Ammon's horn (tissue), 1 donor: Measurements from ENCODE around the gene TRABD2B.
"Not testable (repeated sequence)": the region's sequence is repeated elsewhere in the genome, so short reads cannot be mapped to it uniquely, and the experiment has no call there.

ENCODE experiments used
- DNase-seq: peaks from one replicate; pipeline ENCODE4 v3.0.0-alpha.2; 2016; ENCODE audit warnings: low spot score

TRABD2B gene

DNA sequence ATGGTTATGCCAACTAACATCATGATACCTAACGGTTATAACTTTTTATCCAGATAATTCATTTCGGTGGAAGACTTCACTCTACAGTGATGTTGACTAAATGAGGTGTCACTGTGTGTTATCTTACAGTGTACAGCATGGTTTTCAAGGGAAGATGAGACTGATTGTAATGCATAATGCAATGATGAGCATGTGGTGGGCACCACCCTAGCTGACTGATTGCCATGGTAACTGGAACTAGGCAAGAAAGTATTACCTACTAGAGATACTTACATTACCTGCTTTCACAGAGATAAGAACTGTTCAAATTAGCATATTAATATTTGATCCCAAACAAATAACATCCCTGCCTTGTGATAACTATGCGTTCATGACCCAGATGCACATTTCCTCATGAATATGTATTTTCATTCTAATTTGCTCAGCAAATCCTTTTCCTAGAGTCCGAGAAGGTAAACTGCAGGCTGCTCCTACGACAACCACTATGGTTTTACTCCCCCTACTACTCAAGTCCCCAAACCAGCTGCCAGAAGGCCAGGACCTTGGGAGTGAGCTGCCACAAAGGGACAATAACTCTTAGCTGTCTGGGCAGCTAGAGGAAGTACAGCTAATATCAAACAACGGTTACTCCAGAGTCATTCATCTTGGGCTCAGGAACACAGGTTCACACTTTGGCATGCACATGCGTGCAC is 29.2 kb downstream of the TRABD2B start:
- no peak for DNase-seq

DNA sequence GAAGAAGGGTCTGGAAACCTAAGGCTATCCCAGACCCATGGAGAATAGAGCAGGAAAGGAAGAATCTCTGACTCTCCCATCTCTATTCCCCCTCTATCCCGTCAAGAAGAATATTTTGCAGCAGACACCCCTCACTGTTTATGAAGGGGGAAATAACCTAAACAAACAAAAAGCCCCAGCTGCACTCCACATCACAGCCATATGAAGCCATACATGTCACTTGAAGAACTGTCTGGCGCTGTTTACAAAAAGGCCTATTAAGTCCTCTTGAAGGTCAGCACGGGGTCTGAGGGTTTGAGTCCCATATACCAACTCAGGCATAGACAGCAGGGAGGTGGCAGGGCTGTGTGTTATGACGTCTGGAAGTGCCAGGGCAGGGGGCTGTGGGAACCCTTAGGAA is 31.4 kb downstream of the TRABD2B start:
- DNase-seq: no peak

DNA sequence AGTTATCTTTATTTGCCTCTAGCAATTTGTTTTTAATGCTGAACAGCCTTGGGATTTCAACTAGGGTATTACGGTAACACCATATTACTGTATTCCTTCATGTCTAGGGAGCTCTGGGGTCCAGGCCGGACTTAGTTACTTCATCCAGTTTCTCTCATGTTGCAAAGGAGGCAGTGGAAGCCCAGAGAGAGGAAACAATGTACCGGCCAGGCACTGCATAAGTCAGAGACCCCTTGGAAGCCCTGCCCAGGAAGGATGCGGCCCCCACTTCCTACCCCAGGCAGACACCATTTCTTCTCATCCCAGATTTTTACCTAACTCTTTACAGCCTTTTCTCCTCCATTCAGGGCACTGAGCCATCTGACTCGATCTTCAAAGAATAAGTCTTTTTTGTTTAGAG is 32.5 kb downstream of the TRABD2B start:
- DNase-seq: no peak

DNA sequence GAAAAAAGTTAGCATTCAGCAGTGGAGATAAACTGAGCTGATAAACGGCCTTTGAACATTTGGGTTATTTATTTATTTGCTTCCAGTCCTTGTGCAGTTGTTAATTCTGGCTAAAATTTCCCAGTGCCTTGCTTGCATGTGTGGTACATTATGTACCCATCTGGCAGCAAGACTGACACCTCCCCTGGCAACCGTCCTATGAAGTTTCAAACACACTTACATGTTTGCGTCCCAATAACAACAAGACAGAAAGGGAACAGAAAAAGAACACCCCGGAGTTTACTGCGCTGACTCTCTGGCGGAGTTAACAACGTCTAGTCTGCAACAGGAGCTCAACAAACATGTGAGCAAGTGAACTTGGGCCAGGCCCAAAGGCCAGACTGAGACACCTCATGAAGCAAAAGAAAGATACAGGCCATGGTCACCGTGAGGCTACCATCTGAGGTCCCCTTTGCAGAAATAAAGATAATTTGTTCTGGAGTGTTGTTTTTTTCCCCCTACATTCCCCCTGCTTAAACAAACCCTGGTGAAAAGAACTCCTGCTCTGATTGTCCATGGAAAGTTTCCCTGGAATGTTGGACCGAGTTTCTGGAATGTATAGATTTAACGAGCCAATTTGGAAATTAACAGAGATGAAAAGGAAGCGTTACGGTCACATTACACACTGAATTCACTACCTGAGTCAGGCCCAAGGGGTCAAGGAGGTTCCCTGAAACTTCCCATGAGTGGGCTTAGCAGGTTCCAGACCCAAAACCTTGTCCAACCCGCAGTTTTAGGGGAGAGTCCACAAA is 33.4 kb downstream of the TRABD2B start:
- DNase-seq: no peak

DNA sequence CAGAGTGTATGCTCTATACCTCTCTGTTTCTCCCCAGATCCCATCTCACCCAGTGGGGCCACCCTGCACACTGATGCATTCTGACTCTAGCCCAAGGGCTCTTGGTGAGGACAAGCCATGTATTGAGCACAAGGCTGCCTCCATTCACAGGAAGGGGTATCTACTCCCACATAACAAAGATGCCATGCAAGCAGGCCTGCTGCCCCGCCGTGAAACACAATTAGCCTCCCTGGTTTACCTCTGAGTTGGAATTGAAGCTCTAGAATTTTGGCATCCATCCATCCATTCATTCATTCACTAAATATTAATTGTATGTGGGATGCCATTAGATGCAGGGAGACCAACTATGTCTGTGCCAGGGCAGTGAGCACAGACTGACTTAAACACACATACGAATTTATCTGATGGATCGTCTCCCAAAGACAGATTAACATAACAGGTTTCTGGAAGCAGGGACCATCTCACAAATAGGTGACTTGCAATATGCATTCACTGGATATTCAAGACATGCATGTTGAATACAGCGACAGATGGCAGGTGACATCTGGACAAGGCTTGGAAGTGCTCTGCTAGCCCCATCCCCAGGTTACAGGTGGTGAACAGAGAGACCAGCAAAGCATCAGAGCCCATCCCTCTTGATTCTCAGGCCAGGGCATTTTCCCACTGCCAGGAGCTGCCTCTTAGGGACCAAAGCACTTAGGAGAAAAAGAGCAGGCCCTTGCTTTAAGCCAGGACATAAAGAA is 34.3 kb downstream of the TRABD2B start:
- no peak for DNase-seq

DNA sequence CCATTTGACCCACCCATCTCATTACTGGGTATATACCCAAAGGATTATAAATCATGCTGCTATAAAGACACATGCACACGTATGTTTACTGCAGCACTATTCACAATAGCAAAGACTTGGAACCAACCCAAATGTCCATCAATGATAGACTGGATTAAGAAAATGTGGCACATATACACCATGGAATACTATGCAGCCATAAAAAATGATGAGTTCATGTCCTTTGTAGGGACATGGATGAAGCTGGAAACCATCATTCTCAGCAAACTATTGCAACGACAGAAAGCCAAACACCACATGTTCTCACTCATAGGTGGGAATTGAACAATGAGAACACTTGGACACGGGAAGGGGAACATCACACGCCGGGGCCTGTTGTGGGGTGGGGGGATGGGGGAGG is 35.4 kb downstream of the TRABD2B start:
- not testable (repeated sequence) for DNase-seq

DNA sequence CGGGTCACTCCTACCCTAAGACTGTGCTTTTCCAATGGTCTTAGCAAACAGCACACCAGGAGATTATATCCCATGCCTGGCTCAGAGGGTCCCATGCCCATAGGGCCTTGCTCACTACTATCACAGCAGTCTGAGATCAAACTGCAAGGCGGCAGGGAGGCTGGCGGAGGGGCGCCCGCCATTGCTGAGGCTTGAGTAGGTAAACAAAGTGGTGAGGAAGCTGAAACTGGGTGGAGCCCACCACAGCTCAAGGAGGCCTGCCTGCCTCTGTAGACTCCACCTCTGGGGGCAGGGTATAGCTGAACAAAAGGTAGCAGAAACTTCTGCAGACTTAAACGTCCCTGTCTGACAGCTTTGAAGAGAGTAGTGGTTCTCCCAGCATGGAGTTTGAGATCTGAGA is 40.7 kb downstream of the TRABD2B start:
- DNase-seq: not testable (repeated sequence)

DNA sequence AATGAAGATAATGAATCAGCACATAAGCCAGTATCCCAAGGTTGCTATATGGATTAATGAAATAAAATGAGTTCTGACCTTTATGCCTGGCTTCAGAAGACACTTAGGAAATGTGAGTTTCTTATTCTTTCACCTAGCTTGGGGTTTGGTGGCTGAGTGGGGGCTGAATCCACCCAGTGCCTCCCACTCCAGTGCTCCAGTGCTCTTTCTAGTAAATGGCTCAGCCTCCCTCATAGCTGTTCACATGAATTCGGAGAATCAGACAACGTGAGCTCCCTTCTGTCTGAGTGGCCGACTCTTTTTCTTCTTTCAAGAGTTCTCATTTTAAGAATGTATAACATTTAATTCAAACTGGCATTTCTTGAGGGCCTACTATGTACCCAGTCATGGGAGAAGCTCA is 43.5 kb downstream of the TRABD2B start:
- DNase-seq: no peak

DNA sequence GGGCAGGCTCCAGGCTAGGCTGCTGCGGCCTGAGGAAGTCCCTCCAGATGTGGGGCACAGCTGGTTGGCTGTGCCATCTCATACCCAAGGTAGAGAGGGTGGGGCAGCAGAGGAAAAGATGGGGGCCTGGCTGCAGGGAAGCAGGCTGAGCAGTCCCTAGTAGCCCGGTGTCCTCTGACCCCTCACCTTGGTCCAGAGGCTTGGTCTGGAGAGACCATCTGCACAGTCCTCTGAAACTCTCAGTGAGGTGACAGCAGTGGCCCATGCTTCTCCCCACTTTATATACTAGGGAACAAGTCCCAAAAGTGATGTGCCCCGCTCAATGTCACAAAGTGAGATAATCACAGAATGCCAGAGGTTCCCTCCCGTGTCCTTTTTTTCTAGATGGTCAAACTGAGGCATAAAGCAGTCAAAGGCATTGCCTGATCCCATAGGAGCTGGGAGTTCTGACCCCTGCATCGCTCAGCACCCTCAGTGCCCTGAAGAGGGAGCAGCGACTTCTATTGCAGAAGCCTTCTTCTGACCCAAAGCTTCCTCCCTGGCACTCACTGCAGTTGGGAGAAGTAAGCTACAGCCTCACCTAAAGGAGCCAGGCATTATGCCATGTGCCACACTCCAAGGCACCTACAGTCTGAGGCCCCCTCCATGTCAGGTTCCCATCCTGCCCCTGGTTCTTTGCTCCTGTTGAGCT is 45.5 kb downstream of the TRABD2B start:
- no peak for DNase-seq

DNA sequence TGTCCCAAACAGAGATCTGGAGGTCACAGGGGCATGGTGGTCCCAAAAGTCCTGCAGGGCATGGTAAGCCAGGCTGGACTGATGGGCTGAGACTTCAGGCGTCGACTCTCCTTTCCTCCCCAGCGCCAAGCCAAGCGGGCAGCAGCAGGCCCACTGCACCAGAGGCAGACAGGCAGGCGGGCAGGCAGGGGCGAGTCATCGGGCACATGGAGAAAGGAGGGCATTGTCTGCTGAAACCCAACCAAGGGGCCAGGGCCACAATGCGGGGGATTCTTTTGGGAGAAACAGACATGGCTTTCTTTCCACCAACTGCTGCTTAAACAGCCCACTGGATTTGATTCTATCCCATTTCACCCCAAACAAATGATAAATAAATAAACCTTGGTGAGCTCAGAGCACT is 46.2 kb downstream of the TRABD2B start:
- DNase-seq: peak; percentile 86

DNA sequence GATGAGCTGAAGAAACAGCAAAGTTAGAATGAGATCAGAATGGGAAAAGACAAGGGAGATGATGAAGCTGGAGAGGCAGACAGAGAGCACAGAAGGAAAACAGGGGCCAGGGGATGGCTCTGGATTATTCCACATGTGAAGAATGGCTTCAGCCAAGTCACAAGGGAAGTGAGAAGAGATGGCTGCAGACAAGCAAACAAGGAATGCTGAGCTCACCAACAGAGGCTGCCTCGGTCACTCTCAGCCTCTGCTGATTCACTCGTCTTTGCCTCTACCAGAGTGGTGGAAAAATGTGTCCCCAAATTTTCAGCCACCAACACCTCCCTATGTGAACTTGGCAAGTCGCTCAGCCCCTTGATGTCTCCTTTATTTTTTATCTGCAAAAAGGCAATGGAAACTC is 46.7 kb downstream of the TRABD2B start:
- no peak for DNase-seq

DNA sequence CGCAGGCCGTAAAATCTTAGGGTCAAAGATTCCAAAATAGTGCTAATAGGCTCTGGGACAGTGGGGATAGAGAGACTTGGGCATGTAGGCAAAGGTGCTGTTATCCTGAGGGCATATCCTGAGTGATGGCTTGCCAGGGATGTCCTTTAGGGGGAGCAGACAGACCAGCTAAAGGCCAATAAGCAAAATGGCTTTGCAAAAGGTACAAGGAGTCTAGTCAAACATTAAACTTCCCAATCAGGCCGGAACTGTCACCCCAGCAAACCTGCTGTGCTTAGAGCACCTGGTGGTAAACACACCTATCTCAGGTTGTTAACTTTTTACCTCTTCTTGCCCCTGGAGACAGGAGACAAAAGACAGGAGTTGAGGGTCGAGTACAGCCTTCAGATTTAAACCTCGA is 49.1 kb downstream of the TRABD2B start:
- no peak for DNase-seq

DNA sequence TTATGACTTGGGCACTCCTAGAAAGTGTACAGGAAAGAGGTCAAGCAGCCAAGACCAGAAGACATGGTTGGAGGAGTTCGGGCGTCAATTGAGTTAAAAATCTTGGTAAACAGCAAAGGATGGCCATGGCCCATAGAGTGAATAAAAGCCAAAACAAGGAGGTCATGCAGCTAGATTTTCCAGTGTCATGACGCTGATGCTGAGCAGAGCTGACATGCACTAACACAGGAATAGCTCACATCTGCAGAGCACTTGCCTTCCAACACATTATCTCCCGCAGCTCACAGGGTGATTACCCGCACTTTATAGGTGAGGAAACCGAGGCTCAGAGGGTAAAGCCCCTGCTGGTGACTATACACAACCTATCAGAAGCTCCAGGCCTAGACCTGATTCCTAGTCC is 49.7 kb downstream of the TRABD2B start:
- no peak for DNase-seq

DNA sequence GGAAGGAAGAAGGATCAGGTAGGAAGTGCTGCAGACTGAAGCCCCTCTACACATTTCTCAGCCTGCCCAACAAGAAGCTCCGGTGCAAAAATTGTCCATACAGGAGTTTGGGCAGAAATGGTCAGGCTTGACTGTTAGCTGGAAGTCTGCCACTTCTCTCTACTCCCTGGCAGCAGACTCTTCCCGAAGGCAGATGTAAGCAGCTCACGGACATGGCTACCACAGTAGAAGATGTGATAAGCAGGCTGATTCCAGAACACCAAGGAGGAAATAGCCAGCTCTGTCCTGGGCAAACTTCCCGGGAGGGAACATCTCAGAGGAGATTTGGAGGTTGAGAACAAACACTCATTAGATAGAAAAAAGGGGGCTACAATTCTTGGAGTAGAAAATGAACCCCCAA is 52.6 kb downstream of the TRABD2B start:
- DNase-seq: no peak

DNA sequence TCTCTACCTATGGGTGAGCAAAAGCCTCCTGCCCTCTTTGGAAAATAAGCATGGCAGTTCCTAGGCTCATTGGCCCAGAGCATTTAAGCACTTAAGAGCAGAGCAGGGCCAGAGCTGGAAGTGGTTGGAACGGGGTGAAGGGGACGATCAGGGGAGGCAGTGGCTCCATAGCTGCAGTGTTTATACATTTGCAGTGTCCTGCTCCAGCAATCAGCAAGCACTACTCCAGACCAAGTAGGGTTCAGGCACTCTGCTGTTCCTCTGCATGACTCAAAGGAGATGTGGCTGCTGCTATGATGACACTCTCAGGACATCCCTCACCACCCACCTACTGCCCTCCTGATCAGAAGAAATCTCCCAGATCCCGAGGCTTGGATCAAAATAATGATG is 55.0 kb downstream of the TRABD2B start:
- no peak for DNase-seq

DNA sequence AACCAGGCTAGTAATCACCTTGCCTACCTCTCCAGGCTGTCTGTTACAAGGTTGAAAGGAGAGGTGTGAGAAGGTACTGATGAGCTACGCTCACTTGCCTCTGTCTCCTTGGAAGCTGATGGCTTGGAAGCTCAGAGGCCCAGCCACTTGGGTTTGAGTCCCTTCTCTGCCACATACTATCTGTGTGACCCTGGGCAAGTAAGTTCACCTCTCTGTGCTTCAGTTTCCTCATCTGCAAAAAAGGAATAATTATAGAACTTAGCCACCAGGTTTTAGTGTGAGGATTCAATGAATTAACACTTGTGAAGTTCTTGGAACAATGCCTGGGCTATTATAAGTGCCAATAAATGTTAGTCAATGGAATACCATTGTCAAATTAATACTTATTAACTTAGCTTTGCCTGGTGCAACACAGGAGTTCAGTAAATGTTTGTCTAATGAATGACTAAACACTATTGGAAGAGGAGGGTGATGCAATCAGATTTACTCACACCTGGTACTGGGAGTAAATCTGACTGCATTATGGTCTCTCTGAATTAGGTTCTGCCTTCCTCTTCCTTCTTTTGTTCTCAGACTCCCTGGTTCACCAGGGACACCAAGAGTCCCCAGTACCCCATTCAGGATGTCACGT is 55.5 kb downstream of the TRABD2B start:
- DNase-seq: no peak

DNA sequence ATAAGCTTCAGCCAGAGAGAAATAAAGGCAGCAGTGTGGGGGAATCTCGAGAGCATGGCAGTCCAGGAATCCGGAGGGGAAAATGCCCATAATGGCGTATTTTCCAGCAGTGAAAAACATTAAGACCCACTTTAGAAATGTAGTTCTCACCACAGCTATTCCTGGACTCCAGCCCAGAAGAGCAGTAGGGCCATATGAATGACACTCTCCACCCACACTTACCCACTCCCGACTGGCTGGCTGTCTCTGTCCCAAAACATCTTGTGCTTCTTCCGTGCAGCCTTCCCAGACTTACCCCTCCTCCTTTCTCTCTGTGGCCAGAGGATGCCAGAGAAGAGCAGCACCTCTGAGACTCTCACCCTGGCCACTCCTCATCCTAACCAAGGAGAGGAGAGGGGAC is 56.4 kb downstream of the TRABD2B start:
- no peak for DNase-seq

DNA sequence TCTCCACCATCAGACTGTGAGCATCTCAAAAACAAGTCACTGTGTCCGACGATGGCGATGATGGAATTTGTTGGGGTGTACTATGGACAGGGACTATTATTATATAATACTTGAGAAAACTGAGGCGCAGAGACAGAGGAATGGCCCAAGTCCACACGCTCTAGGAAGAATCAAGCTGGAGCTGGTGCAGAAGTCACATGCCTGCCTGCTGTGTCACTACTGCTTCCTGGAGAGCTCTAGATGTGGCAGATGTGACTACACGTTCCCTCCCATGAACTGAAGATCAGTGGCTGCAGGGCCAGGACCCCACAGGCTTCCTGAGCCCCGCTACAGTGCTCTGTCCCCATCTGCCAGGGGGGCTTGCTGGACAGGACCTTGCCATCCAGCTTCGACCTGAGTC is 56.9 kb downstream of the TRABD2B start:
- no peak for DNase-seq

DNA sequence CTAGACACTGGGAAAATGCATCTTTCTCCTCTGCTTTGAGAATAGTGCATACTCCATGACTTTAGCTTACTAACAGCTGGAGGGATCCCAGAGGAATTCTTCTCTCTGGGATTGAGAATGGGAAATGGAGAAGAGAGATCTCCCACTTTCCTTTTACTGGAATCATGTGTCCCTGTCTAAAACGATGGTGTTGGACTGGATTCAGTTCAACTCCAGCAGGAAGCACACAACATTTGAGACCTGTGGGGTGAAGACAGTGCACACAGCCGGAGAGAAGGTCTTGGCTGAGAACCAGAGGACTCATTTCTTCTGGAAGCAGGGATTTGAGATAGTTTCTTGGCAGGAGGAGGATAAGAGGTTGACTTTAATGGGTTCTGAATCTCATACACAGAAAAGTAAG is 58.7 kb downstream of the TRABD2B start:
- no peak for DNase-seq

DNA sequence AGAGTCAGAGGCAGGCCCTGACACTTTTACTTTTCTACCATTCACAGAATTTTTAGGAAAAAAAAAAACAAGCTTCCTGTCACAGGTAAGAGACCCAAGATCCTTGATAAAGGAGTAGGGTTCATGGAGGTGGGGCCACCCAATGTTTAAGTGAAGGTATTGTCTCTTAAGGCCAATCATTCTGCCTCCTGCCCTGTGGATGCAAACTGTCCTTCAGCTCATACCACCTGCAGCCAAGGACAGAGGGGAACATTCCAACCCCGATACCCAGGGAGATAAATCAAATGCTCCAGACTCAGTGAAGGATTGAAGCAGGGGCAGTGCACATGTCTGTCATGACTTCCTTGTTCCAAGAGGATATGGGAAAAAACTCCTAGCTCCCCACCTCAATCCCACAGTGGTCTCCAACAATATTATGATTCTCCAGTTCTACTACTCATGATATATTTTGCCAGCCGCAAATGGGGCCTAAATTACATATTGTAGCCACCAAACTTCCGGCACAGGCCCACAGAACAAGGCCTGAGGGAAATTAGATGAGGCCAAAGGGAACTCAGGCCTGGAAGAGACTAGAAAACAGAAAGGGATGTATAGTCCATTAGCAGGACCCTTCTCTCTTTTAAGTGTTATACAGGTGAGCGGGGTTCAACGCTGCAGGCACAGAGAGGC is 59.5 kb downstream of the TRABD2B start:
- no peak for DNase-seq

DNA sequence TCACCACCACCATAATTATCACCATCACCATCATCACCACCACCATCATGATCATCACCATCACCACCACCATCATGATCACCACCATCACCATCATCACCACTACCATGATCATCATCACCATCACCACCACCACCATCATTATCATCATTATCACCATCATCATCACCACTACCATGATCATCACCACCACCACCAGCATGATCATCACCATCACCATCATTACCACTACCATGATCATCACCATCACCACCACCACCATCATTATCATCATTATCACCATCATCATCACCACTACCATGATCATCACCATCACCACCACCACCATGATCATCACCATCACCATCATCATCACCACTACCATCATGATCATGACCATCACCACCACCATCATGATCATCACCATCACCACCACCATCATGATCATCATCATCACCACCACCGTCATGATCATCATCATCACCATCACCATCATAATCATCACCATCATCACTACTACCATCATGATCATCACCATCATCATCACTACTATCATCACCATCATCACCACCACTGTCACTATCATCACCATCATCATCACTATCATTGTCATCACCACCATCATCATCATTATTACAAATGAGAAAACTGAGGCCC is 60.2 kb downstream of the TRABD2B start:
- DNase-seq: no peak
